ENCODE results near the gene BANF2.

The BANF2 gene

GRCh38 chr20:17682889-17683198 is 16.9 kb upstream of the BANF2 start:
- peak overlapping the region; percentile 57 for H3K9ac ChIP-seq (ENCODE audit: low read depth, low read length)
- H3K4me1 ChIP-seq (ENCODE audit: insufficient read depth, low read length), result peaks cover 10% of the 10 kb centered on the region; the same call in 1 of the 2 replicates
- no peaks in the 10 kb centered on the region for H3K9me3 ChIP-seq (ENCODE audit: control insufficient read depth, insufficient read depth, low read length)
- H3K36me3 ChIP-seq (ENCODE audit: insufficient read depth, low read length), result 0 out of 2 replicates have a peak, but pooled peaks cover 3% of the 10 kb centered on the region

GRCh38 chr20:17683218-17684076 is 16.3 kb upstream of the BANF2 start:
- H3K4me1 ChIP-seq (ENCODE audit: insufficient read depth, low read length), result peaks cover 10% of the 10 kb centered on the region; the same call in 1 of the 2 replicates
- H3K9ac ChIP-seq (ENCODE audit: low read depth, low read length), result peak overlapping the region; percentile 57; the same call in 1 of the 2 replicates
- H3K9me3 ChIP-seq (ENCODE audit: control insufficient read depth, insufficient read depth, low read length), result no peaks in the 10 kb centered on the region

GRCh38 chr20:17684077-17684888 is 15.5 kb upstream of the BANF2 start:
- H3K4me1 ChIP-seq (ENCODE audit: insufficient read depth, low read length), result peaks cover 9% of the 10 kb centered on the region; the same call in 1 of the 2 replicates
- no peaks in the 10 kb centered on the region for H3K9me3 ChIP-seq (ENCODE audit: control insufficient read depth, insufficient read depth, low read length)
- H3K9ac ChIP-seq (ENCODE audit: low read depth, low read length), result no peak overlapping the region
- H3K36me3 ChIP-seq (ENCODE audit: insufficient read depth, low read length), result no peaks in the 10 kb centered on the region

More at GRCh38 chr20:17683218-17684076, 16.3 kb upstream of the BANF2 start:
- no peaks in the 10 kb centered on the region for H3K36me3 ChIP-seq (ENCODE audit: insufficient read depth, low read length)

- Histone ChIP-seq H3K36me3 (ENCODE audit: insufficient read depth, low read length) (no peaks in the 10 kb centered on the region), H3K9me3 (ENCODE audit: control insufficient read depth, insufficient read depth, low read length) (no peaks in the 10 kb centered on the region; the same call in 1 of the 2 replicates), H3K4me1 (ENCODE audit: insufficient read depth, low read length) (0 out of 2 replicates have a peak, but pooled peaks cover under 1% of the 10 kb centered on the region), H3K9ac (ENCODE audit: low read depth, low read length) (no peak overlapping the region)
These were observed 14.6 kb upstream of the BANF2 start for GRCh38 chr20:17685168-17685567.

- no peak overlapping the region for H3K9ac ChIP-seq (ENCODE audit: low read depth, low read length)
- no peaks in the 10 kb centered on the region for H3K4me1 ChIP-seq (ENCODE audit: insufficient read depth, low read length)
- H3K36me3 ChIP-seq (ENCODE audit: insufficient read depth, low read length), result no peaks in the 10 kb centered on the region
These were observed 12.0 kb upstream of the BANF2 start for GRCh38 chr20:17687800-17688199.

GRCh38 chr20:17688965-17689364 is 10.8 kb upstream of the BANF2 start:
- peaks cover 4% of the 10 kb centered on the region for H3K9me3 ChIP-seq (ENCODE audit: control insufficient read depth, insufficient read depth, low read length)
- H3K4me1 ChIP-seq (ENCODE audit: insufficient read depth, low read length), result no peaks in the 10 kb centered on the region; the same call in 1 of the 2 replicates
- H3K36me3 ChIP-seq (ENCODE audit: insufficient read depth, low read length), result no peaks in the 10 kb centered on the region
- no peak overlapping the region for H3K9ac ChIP-seq (ENCODE audit: low read depth, low read length)

More at GRCh38 chr20:17687800-17688199, 12.0 kb upstream of the BANF2 start:
- H3K9me3 ChIP-seq (ENCODE audit: control insufficient read depth, insufficient read depth, low read length), result peaks cover 4% of the 10 kb centered on the region

GRCh38 chr20:17690144-17690543 is 9.6 kb upstream of the BANF2 start:
- no peaks in the 10 kb centered on the region for H3K36me3 ChIP-seq (ENCODE audit: insufficient read depth, low read length)
- no peaks in the 10 kb centered on the region; the same call in 1 of the 2 replicates for H3K4me1 ChIP-seq (ENCODE audit: insufficient read depth, low read length)
- H3K9me3 ChIP-seq (ENCODE audit: control insufficient read depth, insufficient read depth, low read length), result peaks cover 4% of the 10 kb centered on the region
- H3K9ac ChIP-seq (ENCODE audit: low read depth, low read length), result no peak overlapping the region

GRCh38 chr20:17691758-17692157 is 8.0 kb upstream of the BANF2 start:
- no peak overlapping the region for H3K9ac ChIP-seq (ENCODE audit: low read depth, low read length)
- H3K9me3 ChIP-seq (ENCODE audit: control insufficient read depth, insufficient read depth, low read length), result peaks cover 4% of the 10 kb centered on the region
- no peaks in the 10 kb centered on the region; the same call in 1 of the 2 replicates for H3K4me1 ChIP-seq (ENCODE audit: insufficient read depth, low read length)
- H3K36me3 ChIP-seq (ENCODE audit: insufficient read depth, low read length), result no peaks in the 10 kb centered on the region

- Histone ChIP-seq H3K4me1 (ENCODE audit: insufficient read depth, low read length) (no peaks in the 10 kb centered on the region; the same call in 1 of the 2 replicates), H3K9me3 (ENCODE audit: control insufficient read depth, insufficient read depth, low read length) (peaks cover 4% of the 10 kb centered on the region), H3K36me3 (ENCODE audit: insufficient read depth, low read length) (no peaks in the 10 kb centered on the region), H3K9ac (ENCODE audit: low read depth, low read length) (no peak overlapping the region)
These were observed 6.2 kb upstream of the BANF2 start for GRCh38 chr20:17693444-17694001.

GRCh38 chr20:17694767-17695166 is 5.0 kb upstream of the BANF2 start:
- H3K9me3 ChIP-seq (ENCODE audit: control insufficient read depth, insufficient read depth, low read length), result peaks cover 4% of the 10 kb centered on the region
- H3K36me3 ChIP-seq (ENCODE audit: insufficient read depth, low read length), result no peaks in the 10 kb centered on the region
- no peaks in the 10 kb centered on the region; the same call in 1 of the 2 replicates for H3K4me1 ChIP-seq (ENCODE audit: insufficient read depth, low read length)
- no peak overlapping the region for H3K9ac ChIP-seq (ENCODE audit: low read depth, low read length)

- Histone ChIP-seq H3K9ac (ENCODE audit: low read depth, low read length) (no peak overlapping the region), H3K9me3 (ENCODE audit: control insufficient read depth, insufficient read depth, low read length) (no peaks in the 10 kb centered on the region), H3K4me1 (ENCODE audit: insufficient read depth, low read length) (no peaks in the 10 kb centered on the region; the same call in 1 of the 2 replicates), H3K36me3 (ENCODE audit: insufficient read depth, low read length) (no peaks in the 10 kb centered on the region)
These were observed 3.5 kb upstream of the BANF2 start for GRCh38 chr20:17696287-17696686.

GRCh38 chr20:17697171-17697570 is 2.6 kb upstream of the BANF2 start:
- Histone ChIP-seq H3K4me1 (ENCODE audit: insufficient read depth, low read length) (no peaks in the 10 kb centered on the region; the same call in 1 of the 2 replicates), H3K9ac (ENCODE audit: low read depth, low read length) (no peak overlapping the region), H3K36me3 (ENCODE audit: insufficient read depth, low read length) (no peaks in the 10 kb centered on the region), H3K9me3 (ENCODE audit: control insufficient read depth, insufficient read depth, low read length) (no peaks in the 10 kb centered on the region)

- Histone ChIP-seq H3K9me3 (ENCODE audit: control insufficient read depth, insufficient read depth, low read length) (no peaks in the 10 kb centered on the region), H3K9ac (ENCODE audit: low read depth, low read length) (no peak overlapping the region), H3K36me3 (ENCODE audit: insufficient read depth, low read length) (no peaks in the 10 kb centered on the region), H3K4me1 (ENCODE audit: insufficient read depth, low read length) (no peaks in the 10 kb centered on the region; the same call in 1 of the 2 replicates)
These were observed 1.4 kb upstream of the BANF2 start for GRCh38 chr20:17698384-17698783.

GRCh38 chr20:17700637-17701036 is 871 bp downstream of the BANF2 start:
- H3K4me1 ChIP-seq (ENCODE audit: insufficient read depth, low read length), result no peaks in the 10 kb centered on the region
- no peaks in the 10 kb centered on the region for H3K36me3 ChIP-seq (ENCODE audit: insufficient read depth, low read length)
- H3K9me3 ChIP-seq (ENCODE audit: control insufficient read depth, insufficient read depth, low read length), result no peaks in the 10 kb centered on the region
- H3K9ac ChIP-seq (ENCODE audit: low read depth, low read length), result no peak overlapping the region
